ENCODE data around the gene USP36. TPM values are rescaled to one million over a fixed set of nuclear protein-coding genes. Genes with fewer than 3 reads are reported as not detected.

USP36 gene
- total RNA-seq, 2 experiments from 2014 or later, result 47.2 to 144 TPM

DNA sequence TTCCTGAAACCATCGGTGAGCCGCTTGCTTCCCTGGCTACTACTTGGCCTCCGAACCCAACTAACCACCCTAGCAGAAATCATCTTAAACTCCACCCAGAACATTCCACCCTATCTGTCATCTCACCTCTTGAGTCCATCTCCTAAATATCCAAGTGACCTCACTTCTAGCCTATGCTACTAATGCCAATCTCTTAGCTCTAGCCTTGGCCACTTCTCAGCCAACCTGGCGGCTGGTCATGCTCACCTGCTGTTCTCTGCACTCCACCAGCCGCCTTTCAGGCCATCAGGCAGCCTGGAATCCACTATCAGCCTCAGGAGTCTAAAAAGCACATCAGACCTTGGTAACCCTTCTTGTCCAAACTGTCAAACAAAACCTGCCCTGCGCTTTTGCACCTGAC is 46.6 kb downstream of the USP36 start:
- ChIA-PET CTCF (ENCODE audit: unreplicated experiment) (no interaction called here), POLR2A (no interaction called here)
- H3K9me3 ChIP-seq (ENCODE audit: low read length), result no peaks in the 10 kb centered on the region
- no peak overlapping the region for H3K4me3 ChIP-seq (ENCODE audit: low read depth, low read length, poor library complexity, severe bottlenecking)
- no peak overlapping the region for H3K4me2 ChIP-seq (ENCODE audit: low read length)
- TF ChIP-seq EZH2phosphoT487 (IDR thresholded peaks at IDR 0.05; ENCODE audit: borderline replicate concordance, low read depth, low read length), result no peak
- TF ChIP-seq, protein P1, sequence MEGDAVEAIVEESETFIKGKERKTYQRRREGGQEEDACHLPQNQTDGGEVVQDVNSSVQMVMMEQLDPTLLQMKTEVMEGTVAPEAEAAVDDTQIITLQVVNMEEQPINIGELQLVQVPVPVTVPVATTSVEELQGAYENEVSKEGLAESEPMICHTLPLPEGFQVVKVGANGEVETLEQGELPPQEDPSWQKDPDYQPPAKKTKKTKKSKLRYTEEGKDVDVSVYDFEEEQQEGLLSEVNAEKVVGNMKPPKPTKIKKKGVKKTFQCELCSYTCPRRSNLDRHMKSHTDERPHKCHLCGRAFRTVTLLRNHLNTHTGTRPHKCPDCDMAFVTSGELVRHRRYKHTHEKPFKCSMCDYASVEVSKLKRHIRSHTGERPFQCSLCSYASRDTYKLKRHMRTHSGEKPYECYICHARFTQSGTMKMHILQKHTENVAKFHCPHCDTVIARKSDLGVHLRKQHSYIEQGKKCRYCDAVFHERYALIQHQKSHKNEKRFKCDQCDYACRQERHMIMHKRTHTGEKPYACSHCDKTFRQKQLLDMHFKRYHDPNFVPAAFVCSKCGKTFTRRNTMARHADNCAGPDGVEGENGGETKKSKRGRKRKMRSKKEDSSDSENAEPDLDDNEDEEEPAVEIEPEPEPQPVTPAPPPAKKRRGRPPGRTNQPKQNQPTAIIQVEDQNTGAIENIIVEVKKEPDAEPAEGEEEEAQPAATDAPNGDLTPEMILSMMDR (conservative IDR thresholded peaks at IDR 0.05; ENCODE audit: low read length), result no peak
- no peak overlapping the region for H2AFZ ChIP-seq (ENCODE audit: low read length)
- H3K36me3 ChIP-seq (ENCODE audit: insufficient read depth, low read length), result peaks cover 72% of the 10 kb centered on the region
- BruUV-seq (replicated peaks), result no TSS peak
- intact Hi-C loops (cut with micrococcal nuclease; ENCODE audit: unreplicated experiment), result no loop called here
- H4K20me1 ChIP-seq (ENCODE audit: insufficient read depth, low read length), result 0 out of 2 replicates have a peak, but pooled peaks cover 3% of the 10 kb centered on the region
- no peaks in the 10 kb centered on the region for H3K4me1 ChIP-seq (ENCODE audit: insufficient read depth, low read length, poor library complexity, severe bottlenecking)
- no peak for DNase-seq (ENCODE audit: low spot score)
- no peaks in the 10 kb centered on the region for H3K79me2 ChIP-seq (ENCODE audit: insufficient read depth, low read depth, low read length)
- no peak overlapping the region for H3K27ac ChIP-seq (ENCODE audit: low read depth, low read length, poor library complexity, severe bottlenecking)
- no peaks in the 10 kb centered on the region for H3K9me2 ChIP-seq (ENCODE audit: insufficient read depth, low read length)

DNA sequence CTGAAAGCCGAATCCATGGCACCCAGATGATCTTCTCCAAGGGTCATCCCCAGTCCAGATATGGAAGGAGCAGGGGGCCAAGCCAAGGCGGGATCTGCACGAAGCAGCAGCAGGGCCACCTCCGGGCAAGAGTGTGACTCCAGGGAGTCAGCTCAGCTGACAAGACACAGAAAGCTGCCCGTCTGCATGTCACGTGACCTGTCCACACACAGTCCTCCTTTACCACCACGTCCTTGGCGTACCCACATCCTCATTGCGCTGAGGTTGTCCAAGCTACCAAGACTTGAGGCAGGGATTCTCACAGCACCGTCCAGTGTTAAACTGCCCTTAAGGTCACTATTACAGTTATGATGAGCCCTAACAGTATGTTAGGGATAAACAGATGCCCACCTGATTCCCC is 47.2 kb downstream of the USP36 start:
- H3K36me3 ChIP-seq (ENCODE audit: insufficient read depth, low read length), result peaks cover 68% of the 10 kb centered on the region
- H3K27ac ChIP-seq (ENCODE audit: low read depth, low read length, poor library complexity, severe bottlenecking), result no peak overlapping the region
- CTCF ChIA-PET (ENCODE audit: unreplicated experiment), result no interaction called here
- no peaks in the 10 kb centered on the region for H3K9me3 ChIP-seq (ENCODE audit: low read length)
- H4K20me1 ChIP-seq (ENCODE audit: insufficient read depth, low read length), result 0 out of 2 replicates have a peak, but pooled peaks cover 3% of the 10 kb centered on the region
- BruUV-seq (replicated peaks), result no TSS peak
- POLR2A ChIA-PET, result interaction anchor here (0.7 kb wide), 1 partner anchor 1069 kb away, joined by 4 read pairs; no protein-coding TSS in a partner anchor
- no peaks in the 10 kb centered on the region for H3K9me2 ChIP-seq (ENCODE audit: insufficient read depth, low read length)
- no peak overlapping the region for H3K4me2 ChIP-seq (ENCODE audit: low read length)
- DNase-seq (ENCODE audit: low spot score), result no peak
- H3K4me1 ChIP-seq (ENCODE audit: insufficient read depth, low read length, poor library complexity, severe bottlenecking), result no peaks in the 10 kb centered on the region
- no peak overlapping the region for H2AFZ ChIP-seq (ENCODE audit: low read length)
- no peaks in the 10 kb centered on the region for H3K79me2 ChIP-seq (ENCODE audit: insufficient read depth, low read depth, low read length)
- TF ChIP-seq, protein P1 (conservative IDR thresholded peaks at IDR 0.05; ENCODE audit: low read length), result no peak
- TF ChIP-seq EZH2phosphoT487 (IDR thresholded peaks at IDR 0.05; ENCODE audit: borderline replicate concordance, low read depth, low read length), result no peak
- intact Hi-C loops (cut with micrococcal nuclease; ENCODE audit: unreplicated experiment), result no loop called here
- no peak overlapping the region for H3K4me3 ChIP-seq (ENCODE audit: low read depth, low read length, poor library complexity, severe bottlenecking)

DNA sequence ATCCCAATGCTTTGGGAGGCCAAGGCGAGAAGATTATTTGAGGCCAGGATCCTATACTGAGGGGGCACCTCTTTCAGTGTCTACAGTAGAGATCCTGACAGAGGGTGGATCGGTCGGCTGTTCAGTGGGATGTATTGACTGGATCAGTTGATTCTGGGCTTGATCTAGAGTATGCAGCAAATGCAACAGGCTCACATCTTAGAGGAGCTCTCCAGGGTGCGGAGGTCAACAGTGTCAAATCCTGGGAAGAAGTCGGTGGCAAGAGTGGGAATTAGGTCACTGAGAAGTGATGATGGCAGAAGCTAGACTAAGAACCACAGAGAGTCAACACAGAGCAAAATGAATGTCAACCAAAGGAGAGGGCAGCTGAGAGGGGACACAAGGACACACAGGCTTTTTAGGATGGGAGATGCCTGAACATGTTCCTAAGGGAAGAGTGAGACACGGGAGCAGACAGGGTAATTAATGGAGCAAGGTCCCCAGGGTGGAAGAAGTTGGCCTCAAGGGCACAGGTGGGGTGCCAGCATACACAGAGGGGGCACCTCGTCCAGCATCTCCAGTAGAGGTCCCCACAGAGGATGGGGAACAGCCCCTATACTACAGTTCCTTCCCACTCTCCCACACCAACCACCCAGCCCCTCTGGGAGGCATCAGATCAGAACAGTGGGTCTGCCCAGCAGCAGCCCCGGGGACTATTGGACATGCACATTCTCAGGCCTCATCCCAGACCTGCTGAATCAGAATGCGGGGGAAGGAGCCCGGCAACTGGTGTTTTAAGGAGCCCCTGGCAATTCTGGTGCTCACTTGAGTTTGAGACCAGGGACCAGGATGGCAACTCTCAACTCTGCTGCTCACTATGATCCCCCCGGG is 48.5 kb downstream of the USP36 start:
- POLR2A ChIA-PET, result no interaction called here
- Histone ChIP-seq H3K9me3 (ENCODE audit: low read length) (no peaks in the 10 kb centered on the region), H3K4me2 (ENCODE audit: low read length) (no peak overlapping the region), H3K36me3 (ENCODE audit: insufficient read depth, low read length) (peaks cover 56% of the 10 kb centered on the region), H3K4me3 (ENCODE audit: low read depth, low read length, poor library complexity, severe bottlenecking) (no peak overlapping the region), H3K9me2 (ENCODE audit: insufficient read depth, low read length) (no peaks in the 10 kb centered on the region), H3K4me1 (ENCODE audit: insufficient read depth, low read length, poor library complexity, severe bottlenecking) (no peaks in the 10 kb centered on the region), H3K27ac (ENCODE audit: low read depth, low read length, poor library complexity, severe bottlenecking) (no peak overlapping the region), H2AFZ (ENCODE audit: low read length) (no peak overlapping the region), H4K20me1 (ENCODE audit: insufficient read depth, low read length) (0 out of 2 replicates have a peak, but pooled peaks cover 3% of the 10 kb centered on the region), H3K79me2 (ENCODE audit: insufficient read depth, low read depth, low read length) (no peaks in the 10 kb centered on the region)
- no TSS peak for BruUV-seq (replicated peaks)
- no peak for DNase-seq (ENCODE audit: low spot score)
- CTCF ChIA-PET (ENCODE audit: unreplicated experiment), result no interaction called here
- TF ChIP-seq, protein P1 (conservative IDR thresholded peaks at IDR 0.05; ENCODE audit: low read length), result no peak
- TF ChIP-seq EZH2phosphoT487 (IDR thresholded peaks at IDR 0.05; ENCODE audit: borderline replicate concordance, low read depth, low read length), result no peak
- intact Hi-C loops (cut with micrococcal nuclease; ENCODE audit: unreplicated experiment), result no loop called here

All from OCI-LY7 (cell line).